AG04450 (cell line): ENCODE data around the gene CABP5. TPM values are rescaled to one million over a fixed set of nuclear protein-coding genes. Genes with fewer than 3 reads are reported as not detected.

Source experiments
- CTCF ChIA-PET: fragments of 300-600, 350-600 bp; formaldehyde crosslinking; extraction: SDS; loops from one replicate; lab custom pipeline; 2022; ENCODE audit warnings: antibody characterized with exemption, inconsistent platforms; lab: Charles Lee
- POLR2A ChIA-PET: fragments of 350-600 bp; formaldehyde crosslinking; extraction: SDS; loops from one replicate; lab custom pipeline; 2021; ENCODE audit warnings: antibody characterized with exemption, inconsistent platforms; lab: Yijun Ruan, JAX
- DNase-seq: peaks from one replicate; pipeline ENCODE4 v3.0.0-alpha.2; 2011; ENCODE audit warnings: low read depth, low spot score
- H3K27ac ChIP-seq: one replicate; pipeline ENCODE4 v1.5.1; 2012; ENCODE audit warnings: low read depth, low read length, control low read depth
- H3K27me3 ChIP-seq: one replicate; pipeline ENCODE4 v1.6.0; 2012; ENCODE audit warnings: low read length; ENCODE audit not compliant: control insufficient read depth, insufficient read depth
- H3K4me3 ChIP-seq: 2 replicates; pipeline ENCODE4 v1.5.1; 2011; ENCODE audit warnings: mild to moderate bottlenecking, low read depth, low read length, control low read depth
- H3K9me3 ChIP-seq: 2 replicates; pipeline ENCODE4 v1.5.1; 2012; ENCODE audit warnings: low read length; ENCODE audit not compliant: control insufficient read depth, insufficient read depth
- polyA plus RNA-seq: library from polyadenylated mRNA; depleted of rRNA; stranded (reverse); fragments of >200 nt; gene quantifications from 2 replicates; pipeline ENCODE4 v1.2.3, GENCODE V29; 2011
- TF ChIP-seq, protein P1 (sequence below): IDR thresholded peaks from 2 replicates; pipeline ENCODE4 v1.5.1; 2011; ENCODE audit warnings: low read depth, low read length, control low read depth, inconsistent platforms

The CABP5 gene
- polyA plus RNA-seq, 1 experiment = not detected

DNA sequence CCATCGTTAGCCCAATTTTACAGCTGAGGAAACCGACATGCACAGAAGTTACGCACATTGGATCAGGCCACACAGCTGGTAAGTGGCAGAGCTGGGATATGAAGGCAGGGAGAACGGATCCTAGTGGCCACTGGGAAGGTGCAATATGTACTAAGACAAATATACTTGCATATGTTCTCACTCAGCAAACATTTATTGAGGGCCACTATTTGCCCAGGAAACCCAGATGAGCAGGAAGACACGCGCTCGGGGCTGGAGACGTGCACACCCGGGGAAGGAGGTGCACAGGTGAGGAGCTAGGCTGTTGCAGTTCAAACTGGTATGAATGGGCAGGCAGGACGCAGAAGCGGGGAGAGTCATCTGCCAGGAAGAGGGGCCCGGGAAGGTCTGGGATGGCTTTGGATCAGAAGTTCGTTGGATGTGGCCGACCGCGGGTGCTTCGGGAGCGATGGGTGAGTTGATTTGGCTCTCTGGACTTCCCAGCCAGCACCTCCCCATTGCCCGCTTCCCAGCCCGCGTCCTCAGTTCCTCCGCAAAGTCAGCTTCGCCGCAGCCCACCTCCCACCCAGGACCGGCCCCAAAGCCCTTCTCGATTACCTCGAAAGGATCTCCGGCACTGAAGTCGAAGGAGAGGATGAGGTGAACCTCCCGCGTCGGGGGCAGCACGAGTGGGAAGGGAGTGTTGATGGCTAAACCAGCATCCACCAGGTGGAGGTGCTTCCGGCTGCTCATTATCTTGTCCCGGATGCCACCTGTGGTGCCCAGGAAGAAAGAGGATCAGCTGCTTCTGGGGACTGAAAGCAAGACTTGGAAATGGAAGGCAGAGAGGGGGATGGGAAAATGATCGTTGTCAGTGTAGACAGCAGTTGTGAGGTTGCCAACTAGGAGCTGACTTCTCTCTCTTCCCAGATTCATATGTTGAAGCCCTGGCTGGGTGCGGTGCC, 17.8 kb upstream of the CABP5 start:
- TF ChIP-seq, protein P1, sequence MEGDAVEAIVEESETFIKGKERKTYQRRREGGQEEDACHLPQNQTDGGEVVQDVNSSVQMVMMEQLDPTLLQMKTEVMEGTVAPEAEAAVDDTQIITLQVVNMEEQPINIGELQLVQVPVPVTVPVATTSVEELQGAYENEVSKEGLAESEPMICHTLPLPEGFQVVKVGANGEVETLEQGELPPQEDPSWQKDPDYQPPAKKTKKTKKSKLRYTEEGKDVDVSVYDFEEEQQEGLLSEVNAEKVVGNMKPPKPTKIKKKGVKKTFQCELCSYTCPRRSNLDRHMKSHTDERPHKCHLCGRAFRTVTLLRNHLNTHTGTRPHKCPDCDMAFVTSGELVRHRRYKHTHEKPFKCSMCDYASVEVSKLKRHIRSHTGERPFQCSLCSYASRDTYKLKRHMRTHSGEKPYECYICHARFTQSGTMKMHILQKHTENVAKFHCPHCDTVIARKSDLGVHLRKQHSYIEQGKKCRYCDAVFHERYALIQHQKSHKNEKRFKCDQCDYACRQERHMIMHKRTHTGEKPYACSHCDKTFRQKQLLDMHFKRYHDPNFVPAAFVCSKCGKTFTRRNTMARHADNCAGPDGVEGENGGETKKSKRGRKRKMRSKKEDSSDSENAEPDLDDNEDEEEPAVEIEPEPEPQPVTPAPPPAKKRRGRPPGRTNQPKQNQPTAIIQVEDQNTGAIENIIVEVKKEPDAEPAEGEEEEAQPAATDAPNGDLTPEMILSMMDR = no peak
- POLR2A ChIA-PET = no interaction called here
- H3K27ac ChIP-seq = no peak overlapping the region
- CTCF ChIA-PET = no interaction called here
- H3K9me3 ChIP-seq = no peaks in the 10 kb centered on the region
- H3K27me3 ChIP-seq = peaks cover 2% of the 10 kb centered on the region
- no peak for DNase-seq
- H3K4me3 ChIP-seq = no peak overlapping the region

DNA sequence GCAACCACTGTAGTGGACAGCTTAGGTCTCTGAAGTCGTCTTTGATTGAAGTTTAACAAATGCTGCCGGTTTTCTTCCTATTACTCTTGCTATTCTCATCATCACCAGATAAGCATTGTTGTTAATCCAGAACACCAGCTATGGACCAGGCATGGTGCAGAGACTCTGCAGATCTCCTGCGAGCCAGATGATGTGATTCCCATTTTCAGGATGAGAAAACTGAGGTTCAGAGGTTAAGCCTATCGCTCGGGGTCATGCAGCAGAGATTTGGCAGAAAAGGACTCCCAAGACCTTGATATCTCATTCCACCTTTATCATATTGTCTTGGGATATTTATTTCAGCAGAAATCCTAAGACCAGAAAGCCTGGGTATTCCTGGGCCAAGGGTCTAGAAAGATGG, 16.5 kb upstream of the CABP5 start:
- Histone ChIP-seq H3K27ac (no peak overlapping the region), H3K27me3 (peaks cover 2% of the 10 kb centered on the region), H3K4me3 (no peak overlapping the region), H3K9me3 (no peaks in the 10 kb centered on the region)
- ChIA-PET CTCF (no interaction called here), POLR2A (no interaction called here)
- DNase-seq = no peak
- TF ChIP-seq, protein P1 = no peak

DNA sequence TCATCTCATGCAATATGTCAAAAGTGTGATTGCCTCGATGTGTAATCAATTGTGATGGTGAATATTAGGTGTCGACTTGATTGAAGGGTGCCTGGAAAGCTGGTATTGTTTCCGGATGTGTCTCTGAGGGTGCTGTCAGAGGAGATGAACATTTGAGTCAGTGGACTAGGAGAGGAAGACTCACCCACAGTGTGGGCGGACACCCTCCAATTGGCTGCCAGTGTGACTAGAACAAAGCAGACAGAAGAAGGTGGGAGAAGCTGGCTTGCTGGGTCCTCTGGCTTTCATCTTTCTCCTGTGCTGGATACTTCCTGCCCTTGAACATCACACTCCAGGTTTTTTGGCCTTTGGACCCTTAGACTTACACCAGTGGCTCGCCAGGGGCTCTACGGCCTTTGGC, 15.5 kb upstream of the CABP5 start:
- Histone ChIP-seq H3K4me3 (no peak overlapping the region), H3K27ac (no peak overlapping the region), H3K27me3 (peaks cover 6% of the 10 kb centered on the region), H3K9me3 (no peaks in the 10 kb centered on the region)
- POLR2A ChIA-PET = no interaction called here
- TF ChIP-seq, protein P1 = no peak
- no peak for DNase-seq
- CTCF ChIA-PET = no interaction called here

DNA sequence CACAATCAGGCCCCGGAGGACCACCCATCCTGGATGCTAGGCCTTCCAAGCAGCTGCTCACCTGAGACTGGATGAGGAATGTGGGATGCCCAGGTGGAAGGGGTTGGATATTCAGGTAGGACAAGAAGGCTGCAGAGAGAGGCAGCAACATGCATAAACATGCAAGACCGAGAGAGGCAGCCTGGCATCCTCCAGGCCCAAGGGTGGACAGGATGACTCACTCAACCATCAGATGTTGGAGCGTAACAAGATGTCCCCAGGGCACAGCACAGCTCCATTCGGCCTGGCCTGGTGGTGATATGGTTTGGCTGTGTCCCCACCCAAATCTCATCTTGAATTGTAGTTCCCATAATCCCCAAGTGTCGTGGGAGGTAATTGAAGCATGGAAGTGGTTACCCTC, 10.0 kb upstream of the CABP5 start:
- ChIA-PET POLR2A (no interaction called here), CTCF (no interaction called here)
- peaks cover 5% of the 10 kb centered on the region for H3K27me3 ChIP-seq
- TF ChIP-seq, protein P1 = no peak
- no peak for DNase-seq
- no peak overlapping the region for H3K27ac ChIP-seq
- peaks cover 5% of the 10 kb centered on the region; the same call in 1 of the 2 replicates for H3K9me3 ChIP-seq
- no peak overlapping the region for H3K4me3 ChIP-seq

DNA sequence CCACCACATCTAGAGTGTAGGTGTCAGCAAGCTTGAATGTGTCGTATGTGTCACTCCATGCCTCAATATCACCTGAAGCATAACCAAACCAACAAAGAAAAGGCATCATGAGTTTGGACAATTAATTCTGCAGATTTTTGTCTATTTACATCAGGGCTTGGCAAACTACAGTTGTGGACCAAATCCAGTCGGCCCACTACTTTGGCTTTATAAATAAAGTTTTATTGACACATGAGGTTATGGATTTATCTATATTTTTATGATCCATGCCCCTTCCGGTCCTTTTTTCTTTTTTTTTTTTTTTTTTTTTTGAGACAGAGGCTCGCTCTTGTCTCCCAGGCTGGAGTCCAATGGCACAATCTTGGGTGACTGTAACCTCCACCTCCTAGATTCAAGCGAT, 9.2 kb upstream of the CABP5 start:
- POLR2A ChIA-PET = no interaction called here
- DNase-seq = no peak
- CTCF ChIA-PET = no interaction called here
- TF ChIP-seq, protein P1 = no peak
- H3K27me3 ChIP-seq = peaks cover 7% of the 10 kb centered on the region
- no peak overlapping the region for H3K4me3 ChIP-seq
- H3K9me3 ChIP-seq = peaks cover 5% of the 10 kb centered on the region; the same call in 1 of the 2 replicates
- no peak overlapping the region for H3K27ac ChIP-seq
